ENCODE data around the gene TGFBR3. TPM values are rescaled to one million over a fixed set of nuclear protein-coding genes. Genes with fewer than 3 reads are reported as not detected.

The TGFBR3 gene
- total and polyA plus RNA-seq, 2 of the 4 experiments (the other 2 are of a cell fraction): 3.0 to 11.3 TPM

DNA sequence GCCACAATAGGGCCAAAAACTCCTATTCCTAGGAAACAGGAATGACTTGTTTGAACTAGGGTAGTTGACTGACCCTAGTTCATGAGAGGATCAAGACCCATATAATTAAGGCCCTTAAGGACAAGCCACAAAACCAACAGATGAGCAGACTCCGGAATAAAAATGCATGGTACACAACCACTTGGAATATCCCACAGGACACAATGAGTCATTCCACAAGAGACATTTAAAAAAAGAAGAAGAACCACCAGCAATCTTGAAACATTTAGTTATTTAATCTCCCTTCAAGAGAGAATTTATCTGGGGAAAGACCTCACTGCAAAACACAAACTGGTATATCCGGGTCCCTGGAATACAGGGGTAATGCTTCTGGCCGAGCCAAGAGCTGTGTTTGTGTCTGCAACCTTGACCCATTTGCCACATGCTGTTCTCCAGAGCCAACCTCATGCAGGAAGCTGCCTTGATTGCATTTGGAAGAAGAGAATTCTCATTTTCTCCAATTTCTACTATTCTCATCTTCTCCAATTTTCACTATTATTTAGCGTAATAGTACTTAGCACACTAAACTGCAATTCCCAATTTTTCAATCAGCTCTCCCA lies 135.5 kb downstream of the TGFBR3 start:
- no peaks in the 10 kb centered on the region for H3K79me1 ChIP-seq (ENCODE audit: low read depth in 1 of 2, low read length in 2 of 2)
- H3K23ac ChIP-seq (ENCODE audit: low read depth, low read length): no peak overlapping the region
- H4K8ac ChIP-seq (ENCODE audit: low read depth in 2 of 2, low read length in 2 of 2): no peak overlapping the region
- H2BK120ac ChIP-seq (ENCODE audit: low read depth, low read length): no peak overlapping the region
- POLR2A ChIA-PET (ENCODE audit: unreplicated experiment): no interaction called here
- peaks cover 8% of the 10 kb centered on the region for H3K36me3 ChIP-seq (ENCODE audit: control insufficient read depth, insufficient read depth, low read length)
- H4K91ac ChIP-seq (ENCODE audit: insufficient read depth, low read depth, low read length): no peak overlapping the region
- H2AFZ ChIP-seq (replicated peaks; ENCODE audit: low read length, poor library complexity): no peak overlapping the region
- ATAC-seq (ENCODE audit: low read depth) (no peak; the same call in 1 of the 2 replicates), DNase-seq (no peak)
- 0 out of 2 replicates have a peak, but pooled peaks cover 4% of the 10 kb centered on the region for H3K9me1 ChIP-seq (ENCODE audit: insufficient read depth, low read length)
- H2BK15ac ChIP-seq (ENCODE audit: low read depth, low read length): no peak overlapping the region
- H3K27me3 ChIP-seq (ENCODE audit: control insufficient read depth, insufficient read depth, low read length): no peaks in the 10 kb centered on the region
- BruUV-seq (replicated peaks): no TSS peak
- H3K56ac ChIP-seq (ENCODE audit: extremely low read depth, insufficient read depth, low read length): no peak overlapping the region
- TF ChIP-seq CHD1 (IDR thresholded peaks at IDR 0.05; ENCODE audit: low read depth, low read length) (no peak), RCOR1 (IDR thresholded peaks at IDR 0.05; ENCODE audit: insufficient replicate concordance, low read length) (no peak), CEBPB (IDR thresholded peaks at IDR 0.05; ENCODE audit: low read depth, low read length) (no peak), CTCF (conservative IDR thresholded peaks at IDR 0.05; ENCODE audit: low read depth, low read length) (no peak), RAD21 (IDR thresholded peaks at IDR 0.05; ENCODE audit: low read length) (no peak), MXI1 (IDR thresholded peaks at IDR 0.05; ENCODE audit: borderline replicate concordance, low read depth, low read length) (no peak), USF2 (IDR thresholded peaks at IDR 0.05; ENCODE audit: low read depth, low read length) (no peak), POLR2A (IDR thresholded peaks at IDR 0.05; ENCODE audit: low read depth, low read length) (no peak), MAZ (IDR thresholded peaks at IDR 0.05; ENCODE audit: borderline replicate concordance, low read depth, low read length) (no peak), NFE2L2 (IDR thresholded peaks at IDR 0.05; ENCODE audit: low read depth, low read length) (no peak)
- 100% methylated on average over 1 of the region's 4 CpGs; no CpG with 5 or more reads in 1 of the 2 experiments for WGBS, 2 experiments (ENCODE audit: extremely low coverage in 2 of 2, insufficient read length in 1 of 2)
- peaks cover 7% of the 10 kb centered on the region for H3K9me3 ChIP-seq (ENCODE audit: control insufficient read depth, insufficient read depth, low read length)
- H3K27ac ChIP-seq (ENCODE audit: insufficient read depth, low read length): no peak overlapping the region
- in situ Hi-C loops (cut with MboI; ENCODE audit: low sequenced_read_pairs) (no loop called here), dilution Hi-C loops (cut with HindIII; ENCODE audit: low sequenced_read_pairs, unreplicated experiment) (no loop called here), intact Hi-C loops (cut with micrococcal nuclease) (no loop called here)
- CTCF ChIA-PET: no interaction called here
- no peak overlapping the region for H3K9ac ChIP-seq (ENCODE audit: low read depth, low read length)
- H3K18ac ChIP-seq (ENCODE audit: low read depth, low read length): no peak overlapping the region
- no peaks in the 10 kb centered on the region; the same call in 1 of the 2 replicates for H4K20me1 ChIP-seq (ENCODE audit: insufficient read depth, low read length)
- H3K4ac ChIP-seq (ENCODE audit: low read depth, low read length): no peak overlapping the region
- H2BK20ac ChIP-seq (ENCODE audit: low read depth, low read length): no peak overlapping the region
- H3K14ac ChIP-seq (replicated peaks; ENCODE audit: low read depth, low read length): 0 out of 2 replicates have a peak overlapping the region, but pooled peaks have one; percentile 41
- H2BK5ac ChIP-seq (ENCODE audit: low read depth, low read length, poor library complexity, severe bottlenecking): no peak overlapping the region
- H3K4me1 ChIP-seq (ENCODE audit: control insufficient read depth, insufficient read depth, low read length): peaks cover 2% of the 10 kb centered on the region; the same call in 1 of the 2 replicates
- H4K5ac ChIP-seq (ENCODE audit: low read depth, low read length): no peak overlapping the region
- no peak overlapping the region for H3K4me3 ChIP-seq (ENCODE audit: insufficient read depth, low read depth, low read length)
- H2AK5ac ChIP-seq (ENCODE audit: low read depth, low read length): no peak overlapping the region
- no peak overlapping the region for H3K4me2 ChIP-seq (ENCODE audit: low read depth, low read length)
- H2AK9ac ChIP-seq (replicated peaks; ENCODE audit: low read depth, low read length, poor library complexity): no peak overlapping the region
